Measurements from ENCODE around the gene NAGPA. TPM values are rescaled to one million over a fixed set of nuclear protein-coding genes. Genes with fewer than 3 reads are reported as not detected.
A peak's percentile ranks its signal among the peaks of the same experiment; 100 is the strongest.

NAGPA gene
- total and polyA plus RNA-seq, 2 of the 13 experiments (the other 11 are each of a cell fraction or from before 2014, with no cell fraction given): 27.1 to 60.3 TPM

GRCh38 chr16:5036228-5037156 lies 2.8 kb upstream of the NAGPA start (continued):
- no peak for TF ChIP-seq PAXIP1 (CRISPR knock-in tag; conservative IDR thresholded peaks at IDR 0.05)
- no peak for TF ChIP-seq ZNF253 (CRISPR knock-in tag; IDR thresholded peaks at IDR 0.05; ENCODE audit: borderline replicate concordance)
- TF ChIP-seq ZNF317 (CRISPR knock-in tag; IDR thresholded peaks at IDR 0.05): 0 out of 2 replicates have a peak, but pooled peaks have one; percentile 19
- no peak for TF ChIP-seq XBP1 (CRISPR knock-in tag; IDR thresholded peaks at IDR 0.05)
- no peak for TF ChIP-seq HIC2 (CRISPR knock-in tag; IDR thresholded peaks at IDR 0.05; ENCODE audit: low read depth)
- peak; percentile 70 for TF ChIP-seq ZFP91 (CRISPR knock-in tag; IDR thresholded peaks at IDR 0.05; ENCODE audit: borderline replicate concordance)
- TF ChIP-seq KDM3A (CRISPR knock-in tag; IDR thresholded peaks at IDR 0.05; ENCODE audit: low read depth): no peak
- TF ChIP-seq USF2 (IDR thresholded peaks at IDR 0.05; ENCODE audit: low read depth, low read length): 0 out of 2 replicates have a peak, but pooled peaks have one; percentile 9
- no peak for TF ChIP-seq USF2 (CRISPR knock-in tag; IDR thresholded peaks at IDR 0.05; ENCODE audit: borderline replicate concordance)
- TF ChIP-seq ZNF572 (CRISPR knock-in tag; IDR thresholded peaks at IDR 0.05): peak; percentile 92
- TF ChIP-seq GATAD2A (CRISPR knock-in tag; IDR thresholded peaks at IDR 0.05): peak; percentile 35; the same call in 1 of the 2 replicates
- TF ChIP-seq THAP11 (CRISPR knock-in tag; IDR thresholded peaks at IDR 0.05): 0 out of 2 replicates have a peak, but pooled peaks have one; percentile 6
- peak; percentile 86; the same call in 1 of the 2 replicates for TF ChIP-seq HNF1B (CRISPR knock-in tag; IDR thresholded peaks at IDR 0.05)
- TF ChIP-seq ZNF10 (CRISPR knock-in tag; IDR thresholded peaks at IDR 0.05; ENCODE audit: borderline replicate concordance, low read depth): no peak
- no peak for TF ChIP-seq HES4 (CRISPR knock-in tag; IDR thresholded peaks at IDR 0.05; ENCODE audit: borderline replicate concordance)

Measured in HepG2 (cell line).